Dendritic cell treated with granulocyte-macrophage colony-stimulating factor and Interleukin-4, amounts not matched to agents 40 ng/mL and 50 ng/mL, for 4 days (primary cell): ENCODE data around the gene CCNL1.

Source experiments
- H3K27ac Mint-ChIP-seq: one replicate; pipeline ENCODE4 v1.8.0; 2022; ENCODE audit warnings: mild to moderate bottlenecking, mixed read lengths
- H3K27me3 Mint-ChIP-seq: one replicate; pipeline ENCODE4 v1.8.0; 2022; ENCODE audit warnings: mild to moderate bottlenecking, mixed read lengths
- H3K36me3 Mint-ChIP-seq: one replicate; pipeline ENCODE4 v1.8.0; 2022; ENCODE audit warnings: low read depth, mixed read lengths
- H3K4me1 Mint-ChIP-seq: one replicate; pipeline ENCODE4 v1.8.0; 2022; ENCODE audit warnings: low read depth, mixed read lengths
- H3K4me3 Mint-ChIP-seq: one replicate; pipeline ENCODE4 v1.8.0; 2022; ENCODE audit warnings: mild to moderate bottlenecking, moderate library complexity, mixed read lengths
- H3K9me3 Mint-ChIP-seq: one replicate; pipeline ENCODE4 v1.8.0; 2022; ENCODE audit warnings: mixed read lengths
- intact Hi-C: fragments of 100-400 bp; cut with micrococcal nuclease; formaldehyde crosslinking; loops from one replicate; pipeline ENCODE4 v1.15.0; 2022

Gene CCNL1

DNA sequence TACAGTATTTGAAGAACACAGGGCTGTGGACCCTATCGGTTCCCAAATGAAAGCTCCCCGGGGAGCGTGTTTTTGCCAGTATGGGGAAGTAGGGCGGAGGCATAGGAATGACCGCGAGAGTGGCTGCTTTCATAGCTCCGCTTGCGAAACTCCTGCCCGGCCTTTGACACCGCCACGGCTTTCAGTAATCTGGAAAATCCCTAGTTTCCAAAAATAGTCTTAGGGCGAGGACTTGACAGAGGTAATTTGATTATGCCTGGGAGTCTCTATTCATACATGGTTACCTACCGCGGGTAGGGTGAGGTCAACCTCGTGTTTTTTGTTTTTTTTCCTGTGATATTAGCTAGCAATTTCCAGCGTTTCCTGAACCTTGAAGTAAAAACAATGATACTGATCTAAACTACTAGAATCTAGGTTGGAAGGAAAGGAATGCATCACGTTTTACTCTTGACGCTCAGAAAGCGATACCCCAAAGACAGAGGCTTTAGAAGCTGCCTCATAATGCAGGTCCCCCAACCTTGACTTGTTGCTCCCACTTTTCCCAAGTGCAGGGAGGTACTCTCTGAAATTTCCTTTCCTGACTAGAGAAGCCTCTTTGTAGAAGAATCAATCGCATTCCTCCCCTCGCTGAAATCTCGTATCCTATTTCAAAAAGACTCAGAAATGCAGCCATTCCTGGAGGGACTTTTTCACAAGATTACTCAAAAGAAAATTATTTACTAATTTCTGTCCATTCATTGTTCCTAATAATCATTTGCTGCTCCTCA is 894 bp upstream of the CCNL1 start:
- peaks cover 45% of the 10 kb centered on the region for H3K4me1 Mint-ChIP-seq
- peak overlapping the region; percentile 98 for H3K27ac Mint-ChIP-seq
- intact Hi-C loops: loop anchor here (1.0 to 2.0 kb wide), 3 partner anchors 14 to 487 kb away; partner anchors contain the start of gene TIPARP
- peak overlapping the region; percentile 99 for H3K4me3 Mint-ChIP-seq
- H3K9me3 Mint-ChIP-seq: no peaks in the 10 kb centered on the region
- H3K36me3 Mint-ChIP-seq: peaks cover 46% of the 10 kb centered on the region
- H3K27me3 Mint-ChIP-seq: no peaks in the 10 kb centered on the region

DNA sequence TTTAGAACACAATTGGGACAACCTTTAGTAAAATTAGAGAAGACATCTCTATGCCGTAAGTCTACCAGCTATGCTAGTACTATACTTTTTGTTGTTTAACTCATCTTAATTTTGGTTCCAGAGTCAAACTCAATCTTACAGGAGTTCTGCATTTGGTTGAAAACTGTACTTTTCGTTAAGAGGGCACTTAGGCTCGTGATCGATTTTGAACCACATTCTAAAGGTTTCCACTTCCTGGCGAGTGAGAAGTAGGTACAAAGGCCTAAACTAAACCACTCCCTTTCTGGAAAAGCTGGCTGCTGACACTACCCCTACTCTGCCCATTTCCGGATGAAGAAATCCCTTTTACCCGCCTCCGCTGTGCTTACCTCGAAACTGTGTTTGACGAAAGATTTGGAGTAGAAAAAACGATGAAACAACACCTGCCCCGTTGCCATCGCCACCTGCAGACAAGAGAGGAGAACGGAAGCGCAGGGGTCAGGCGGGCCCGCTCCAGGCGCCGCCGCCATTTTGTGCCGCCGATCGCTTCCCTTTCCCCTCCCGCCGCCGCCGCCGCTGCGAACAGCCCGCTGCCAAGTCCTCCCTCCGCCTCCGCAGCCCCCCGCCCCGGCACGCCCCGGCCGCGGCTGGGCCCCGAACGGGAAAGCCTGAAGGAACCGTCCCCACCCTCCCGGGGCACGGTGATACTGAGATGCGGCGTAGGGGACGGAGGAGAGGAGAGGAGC is 748 bp downstream of the CCNL1 start:
- Mint-ChIP-seq H3K4me3 (peak overlapping the region; percentile 99), H3K9me3 (no peaks in the 10 kb centered on the region), H3K4me1 (peaks cover 51% of the 10 kb centered on the region), H3K36me3 (peaks cover 63% of the 10 kb centered on the region), H3K27ac (peak overlapping the region; percentile 98), H3K27me3 (no peaks in the 10 kb centered on the region)
- intact Hi-C loops: loop anchor here (10.0 kb wide), 1 partner anchor 1646 kb away; the partner anchor contains the start of gene MFSD1

DNA sequence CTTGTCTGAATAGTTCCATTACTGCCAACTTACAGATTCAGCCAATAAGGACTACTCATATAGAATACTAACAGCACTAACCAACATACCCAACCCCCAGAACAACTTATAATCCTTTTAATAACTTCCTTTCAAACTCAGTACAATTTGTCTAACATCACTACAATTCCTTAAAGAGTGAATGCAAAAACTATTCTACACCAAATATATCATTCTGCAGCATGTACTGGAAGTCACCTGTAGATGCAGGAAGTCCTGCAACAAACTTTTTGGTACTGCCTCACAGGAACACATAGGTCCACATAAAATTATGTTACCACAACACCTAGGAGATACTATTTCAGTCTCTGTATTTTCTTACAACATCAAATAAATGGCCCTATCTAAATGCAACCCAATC is 2.1 kb downstream of the CCNL1 start:
- H3K4me1 Mint-ChIP-seq: peaks cover 37% of the 10 kb centered on the region
- no peaks in the 10 kb centered on the region for H3K9me3 Mint-ChIP-seq
- H3K36me3 Mint-ChIP-seq: peaks cover 75% of the 10 kb centered on the region
- H3K27ac Mint-ChIP-seq: peak overlapping the region; percentile 98
- intact Hi-C loops: loop anchor here (10.0 kb wide), 1 partner anchor 1647 kb away; the partner anchor contains the start of gene MFSD1
- peak overlapping the region; percentile 99 for H3K4me3 Mint-ChIP-seq
- no peaks in the 10 kb centered on the region for H3K27me3 Mint-ChIP-seq

DNA sequence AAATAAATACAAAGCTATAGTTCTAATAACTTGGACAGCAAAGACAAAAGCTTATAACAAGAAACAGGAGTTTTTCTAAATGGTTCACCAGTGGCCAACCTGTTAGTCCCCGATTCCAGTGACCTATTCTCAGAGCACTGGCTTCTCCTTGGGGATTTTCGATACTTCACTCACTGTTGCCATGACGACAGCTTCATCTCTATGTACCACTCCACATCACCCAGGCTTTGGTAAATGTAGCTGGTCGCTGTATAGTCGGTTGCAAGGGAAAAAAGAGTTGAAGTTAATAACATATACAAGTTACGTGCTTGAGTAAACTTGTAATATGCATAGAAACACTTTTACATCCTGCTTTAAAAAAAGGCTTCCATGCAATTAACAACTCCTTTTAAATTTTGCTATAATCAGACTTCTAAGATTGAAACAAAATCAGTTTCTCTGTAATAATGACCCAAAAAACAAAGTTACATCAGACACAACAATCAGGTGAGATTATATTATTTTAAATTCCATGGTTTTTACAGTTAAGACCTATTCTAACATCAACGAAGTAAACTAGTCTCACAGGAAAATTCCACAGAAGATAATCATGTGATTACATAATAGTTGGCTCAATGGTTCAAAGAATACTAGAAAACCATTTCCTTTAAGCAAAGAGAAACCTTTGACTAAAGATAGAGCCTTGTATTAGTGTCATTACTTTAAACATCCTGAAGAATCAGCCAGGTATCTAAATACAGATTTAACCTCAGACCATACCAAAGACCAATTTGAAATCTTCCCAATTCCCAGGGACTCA is 2.9 kb downstream of the CCNL1 start:
- Mint-ChIP-seq H3K27ac (no peak overlapping the region), H3K9me3 (no peaks in the 10 kb centered on the region), H3K4me1 (peaks cover 35% of the 10 kb centered on the region), H3K27me3 (no peaks in the 10 kb centered on the region), H3K36me3 (peaks cover 82% of the 10 kb centered on the region), H3K4me3 (no peak overlapping the region)
- intact Hi-C loops: loop anchor here (10.0 kb wide), 1 partner anchor 1648 kb away; the partner anchor contains the start of gene MFSD1

DNA sequence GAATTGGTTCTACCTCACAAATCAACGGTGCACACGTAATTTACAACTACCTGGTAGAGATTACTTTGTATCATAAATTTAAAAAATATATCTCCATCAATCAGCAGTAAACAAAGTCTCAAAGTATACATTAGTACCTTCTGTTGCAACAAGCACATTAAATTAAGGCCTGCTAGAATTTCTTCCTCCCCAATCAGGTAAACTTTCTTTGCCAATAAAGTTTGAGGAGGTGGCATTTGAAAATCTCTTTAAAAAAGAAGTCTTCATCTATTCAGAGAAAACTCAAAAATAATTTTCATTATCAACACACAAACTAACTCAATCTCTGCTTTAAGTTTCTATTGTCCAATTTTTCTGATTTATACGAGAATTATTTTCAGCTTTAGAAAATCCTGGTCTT is 4.4 kb downstream of the CCNL1 start:
- Mint-ChIP-seq H3K27ac (no peak overlapping the region), H3K9me3 (no peaks in the 10 kb centered on the region), H3K4me1 (peaks cover 25% of the 10 kb centered on the region), H3K27me3 (no peaks in the 10 kb centered on the region), H3K36me3 (peaks cover 97% of the 10 kb centered on the region), H3K4me3 (no peak overlapping the region)
- intact Hi-C loops: loop anchor here (10.0 kb wide), 1 partner anchor 1649 kb away; the partner anchor contains the start of gene MFSD1

DNA sequence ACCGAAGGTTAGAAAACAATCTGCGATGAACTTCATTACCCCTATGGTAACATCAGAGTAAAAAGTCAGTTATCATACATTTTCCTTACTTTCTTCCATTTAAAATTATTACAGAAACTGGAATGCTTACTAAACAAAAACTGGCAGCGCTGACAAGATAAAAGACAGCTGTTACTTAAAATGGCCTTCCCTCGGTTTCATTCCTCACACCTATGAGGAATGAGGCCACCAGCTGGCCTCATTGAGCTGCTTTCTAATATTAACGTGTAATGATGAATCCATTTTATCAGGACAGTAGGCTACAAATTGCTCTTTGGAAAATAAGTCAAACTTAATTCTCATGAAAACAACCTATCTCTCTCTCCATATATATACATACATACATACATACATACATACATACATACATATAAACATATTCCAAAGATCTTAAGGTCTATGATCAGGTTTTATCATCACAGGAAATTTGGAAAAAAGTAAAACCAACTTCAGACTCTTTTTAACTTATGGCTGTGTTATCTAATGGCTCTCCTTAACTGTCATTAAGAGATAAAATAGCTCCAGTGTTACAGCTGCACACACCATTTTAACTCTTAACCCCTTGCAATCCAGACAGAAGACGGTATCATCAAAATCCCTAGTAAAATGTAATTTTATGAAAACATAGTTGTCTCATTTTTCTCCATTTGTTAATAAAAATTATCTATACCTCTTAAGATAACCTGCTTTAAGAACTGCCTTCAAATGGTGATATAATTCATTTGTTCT is 5.2 kb downstream of the CCNL1 start:
- Mint-ChIP-seq H3K4me3 (peak overlapping the region; percentile 37), H3K27ac (no peak overlapping the region), H3K36me3 (peaks cover 98% of the 10 kb centered on the region), H3K4me1 (peaks cover 25% of the 10 kb centered on the region), H3K9me3 (no peaks in the 10 kb centered on the region), H3K27me3 (no peaks in the 10 kb centered on the region)
- intact Hi-C loops: loop anchor here (10.0 kb wide), 1 partner anchor 1650 kb away; the partner anchor contains the start of gene MFSD1

DNA sequence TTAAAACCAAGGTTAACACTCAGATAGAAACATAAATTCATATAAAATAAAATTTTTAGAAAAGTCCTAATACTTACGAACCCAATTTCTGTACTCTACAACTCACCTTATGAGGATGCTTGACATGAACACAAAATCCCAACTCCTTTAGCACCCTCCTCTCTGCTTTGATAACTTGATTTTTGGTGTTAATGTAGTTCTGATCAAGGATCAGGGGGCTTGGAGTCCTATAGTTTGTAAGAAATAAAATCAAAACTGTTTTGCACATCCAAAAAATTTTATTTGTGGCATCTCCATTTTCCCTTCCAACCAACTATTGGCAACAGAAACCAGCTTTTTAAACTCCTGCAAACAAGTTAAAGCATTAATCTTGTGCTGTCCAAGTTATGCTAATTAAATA is 7.0 kb downstream of the CCNL1 start:
- peaks cover 98% of the 10 kb centered on the region for H3K36me3 Mint-ChIP-seq
- peaks cover 17% of the 10 kb centered on the region for H3K4me1 Mint-ChIP-seq
- no peaks in the 10 kb centered on the region for H3K27me3 Mint-ChIP-seq
- H3K27ac Mint-ChIP-seq: no peak overlapping the region
- H3K9me3 Mint-ChIP-seq: no peaks in the 10 kb centered on the region
- intact Hi-C loops: loop anchor here (10.0 kb wide), 1 partner anchor 1652 kb away; the partner anchor contains the start of gene MFSD1
- no peak overlapping the region for H3K4me3 Mint-ChIP-seq

DNA sequence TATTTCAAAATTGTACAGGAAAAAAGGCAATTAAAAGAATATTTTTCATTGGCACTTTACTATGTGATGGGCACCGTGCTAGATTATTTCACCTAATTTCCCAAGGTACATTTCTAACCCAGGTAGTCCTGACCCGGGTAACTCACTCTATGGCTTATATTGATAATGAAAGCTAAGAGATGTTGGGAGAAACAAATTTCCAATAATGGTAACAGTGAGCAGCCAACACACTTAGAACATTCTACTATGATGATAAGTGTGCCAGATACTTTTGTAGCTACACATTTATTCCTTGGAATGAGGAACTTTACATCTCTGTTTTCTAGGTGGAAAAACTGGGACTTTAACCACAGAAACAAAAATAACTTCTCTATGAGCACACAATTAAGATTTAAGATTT is 7.5 kb downstream of the CCNL1 start:
- Mint-ChIP-seq H3K27me3 (no peaks in the 10 kb centered on the region), H3K27ac (no peak overlapping the region), H3K4me3 (no peak overlapping the region), H3K9me3 (no peaks in the 10 kb centered on the region), H3K36me3 (peaks cover 94% of the 10 kb centered on the region), H3K4me1 (peaks cover 12% of the 10 kb centered on the region)
- intact Hi-C loops: loop anchor here (10.0 kb wide), 1 partner anchor 1652 kb away; the partner anchor contains the start of gene MFSD1

DNA sequence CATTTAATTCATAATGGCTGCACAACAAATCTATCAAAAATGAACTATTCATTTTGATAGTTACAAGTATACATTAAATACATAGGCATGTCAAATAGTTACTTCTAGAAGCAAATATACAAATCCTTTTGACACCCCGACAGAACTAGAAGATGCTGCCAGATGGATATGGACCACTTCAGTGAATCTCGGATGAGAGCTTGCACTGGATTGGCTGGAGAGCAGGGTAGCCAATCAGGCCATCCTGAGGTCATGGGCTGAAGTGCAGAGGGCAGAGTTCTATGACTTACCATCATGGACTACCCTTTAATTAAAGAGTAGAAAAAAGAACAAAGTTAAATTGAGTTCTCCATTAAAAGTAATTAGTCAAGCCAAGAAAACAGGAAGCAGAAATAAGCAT is 8.3 kb downstream of the CCNL1 start:
- Mint-ChIP-seq H3K27ac (no peak overlapping the region), H3K4me1 (peaks cover 5% of the 10 kb centered on the region), H3K36me3 (peaks cover 94% of the 10 kb centered on the region), H3K9me3 (no peaks in the 10 kb centered on the region), H3K27me3 (no peaks in the 10 kb centered on the region), H3K4me3 (no peak overlapping the region)
- intact Hi-C loops: loop anchor here (10.0 kb wide), 1 partner anchor 1653 kb away; the partner anchor contains the start of gene MFSD1

DNA sequence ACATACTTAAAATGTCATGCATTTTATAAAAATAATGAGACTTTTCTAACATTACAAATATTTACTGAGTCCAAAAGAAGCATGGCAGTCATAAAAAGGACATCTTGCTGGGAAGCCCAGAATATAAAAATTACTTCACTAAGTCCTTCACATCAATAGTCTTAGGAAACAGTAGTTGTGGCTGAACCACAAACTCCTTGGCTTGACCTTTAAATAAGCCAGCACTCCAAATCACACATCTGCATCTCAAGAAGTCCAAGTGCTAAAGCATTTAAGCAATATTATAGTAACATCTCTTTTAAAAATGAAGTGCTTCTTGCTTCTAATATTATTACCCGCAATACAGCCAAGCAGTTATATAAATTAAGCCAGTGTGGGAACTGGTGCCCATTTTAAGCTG is 8.8 kb downstream of the CCNL1 start:
- Mint-ChIP-seq H3K36me3 (peaks cover 94% of the 10 kb centered on the region), H3K9me3 (no peaks in the 10 kb centered on the region), H3K27ac (no peak overlapping the region), H3K27me3 (no peaks in the 10 kb centered on the region), H3K4me1 (peaks cover 5% of the 10 kb centered on the region), H3K4me3 (no peak overlapping the region)
- intact Hi-C loops: loop anchor here (10.0 kb wide), 1 partner anchor 1654 kb away; the partner anchor contains the start of gene MFSD1

DNA sequence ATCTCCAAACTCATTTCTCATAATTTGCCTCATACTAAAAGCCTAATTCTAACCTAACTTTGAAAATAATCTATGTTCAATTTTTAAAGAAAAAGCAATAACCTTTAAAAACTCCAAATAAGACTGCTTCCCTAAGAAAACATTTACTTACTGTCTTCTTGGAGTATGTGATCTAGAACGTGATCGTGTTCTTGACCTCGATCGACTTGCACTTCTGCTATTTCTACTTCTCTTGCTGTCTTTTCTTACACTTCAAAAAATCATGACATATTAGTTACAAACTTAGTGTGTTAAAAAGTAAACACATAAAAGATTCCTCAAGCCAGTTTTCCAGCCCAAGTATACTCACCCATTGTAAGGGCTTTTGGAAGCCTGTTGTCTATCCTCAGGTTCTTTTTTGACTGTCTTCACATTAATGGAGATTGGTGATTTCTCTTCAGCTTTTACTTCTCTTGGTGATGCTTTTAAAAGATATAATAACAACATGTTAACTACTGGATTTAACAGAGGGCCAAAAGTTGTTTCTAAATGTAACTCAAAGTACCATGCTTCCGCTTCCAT is 10.7 kb downstream of the CCNL1 start:
- intact Hi-C loops: no loop called here
- Mint-ChIP-seq H3K4me1 (no peaks in the 10 kb centered on the region), H3K4me3 (no peak overlapping the region)

DNA sequence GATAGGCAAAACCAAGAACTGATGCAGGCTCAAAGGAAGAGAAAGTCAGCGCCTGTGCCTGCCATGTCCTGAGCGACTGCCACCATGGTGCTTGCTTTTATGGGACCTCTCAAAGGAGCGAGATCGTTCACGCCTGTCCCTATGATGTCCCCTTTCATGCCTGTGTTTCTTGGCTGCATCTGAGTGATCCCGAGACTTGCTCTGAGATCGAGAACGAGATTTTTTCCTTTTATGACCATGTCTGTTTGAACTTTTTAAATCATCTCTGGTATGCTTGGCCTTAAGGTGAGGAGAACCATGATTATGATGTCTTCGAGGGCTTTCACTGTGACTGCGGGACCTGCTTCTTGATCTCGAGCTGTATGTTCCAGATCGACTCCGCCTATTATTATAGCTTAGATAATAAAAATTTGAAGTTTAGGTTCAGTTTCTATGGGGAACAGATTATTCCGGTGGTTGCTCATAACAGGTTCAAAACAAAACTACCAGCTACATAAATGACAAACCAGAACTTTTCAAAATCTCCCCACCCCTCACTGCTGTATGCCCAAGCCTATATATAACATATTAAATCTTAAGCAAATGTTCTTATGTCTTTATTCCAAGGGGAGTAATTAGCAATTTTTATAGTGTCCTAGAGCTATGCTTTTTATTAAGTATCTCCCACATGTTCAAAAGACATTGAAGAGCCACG is 11.6 kb downstream of the CCNL1 start:
- no peaks in the 10 kb centered on the region for H3K9me3 Mint-ChIP-seq
- no peaks in the 10 kb centered on the region for H3K27me3 Mint-ChIP-seq
- no peak overlapping the region for H3K27ac Mint-ChIP-seq
- H3K36me3 Mint-ChIP-seq: peaks cover 96% of the 10 kb centered on the region
- H3K4me1 Mint-ChIP-seq: peaks cover 5% of the 10 kb centered on the region
- intact Hi-C loops: no loop called here
- H3K4me3 Mint-ChIP-seq: no peak overlapping the region

More for the DNA sequence above, 10.7 kb downstream of the CCNL1 start:
- peaks cover 94% of the 10 kb centered on the region for H3K36me3 Mint-ChIP-seq
- no peak overlapping the region for H3K27ac Mint-ChIP-seq
- no peaks in the 10 kb centered on the region for H3K9me3 Mint-ChIP-seq
- H3K27me3 Mint-ChIP-seq: no peaks in the 10 kb centered on the region
